CD4-positive, alpha-beta T cell (primary cell): ENCODE measurements around the gene PCDH8. TPM values are rescaled to one million over a fixed set of nuclear protein-coding genes. Genes with fewer than 3 reads are reported as not detected.
"Not testable (repeated sequence)": the region's sequence is repeated elsewhere in the genome, so short reads cannot be mapped to it uniquely, and the experiment has no call there.

Source experiments
- ATAC-seq: fragments of 200-7000 bp; cut with Tn5 transposase; one replicate; pipeline ENCODE4 v1.10.0; 2022; ENCODE audit warnings: mild to moderate bottlenecking; ENCODE audit not compliant: poor library complexity
- CTCF ChIA-PET: fragments of 350-600 bp; sonication (Branson Sonifier 250); formaldehyde crosslinking; loops from one replicate; lab custom pipeline; 2021; ENCODE audit warnings: antibody characterized with exemption, inconsistent platforms; lab: Charles Lee
- POLR2A ChIA-PET: fragments of 350-600 bp; sonication (Branson Sonifier 250); formaldehyde crosslinking; loops from one replicate; lab custom pipeline; 2021; ENCODE audit warnings: antibody characterized with exemption, inconsistent platforms; lab: Charles Lee
- DNase-seq, 14 experiments: peaks; one replicate each; pipeline ENCODE4 v3.0.0-alpha.2; 2013 to 2020; ENCODE audit warnings: mixed read lengths in 2 of 14
- H3K27ac ChIP-seq, 2 donors: one replicate each; pipeline versions ENCODE4 v1.5.1 to v1.7.0; 2013; ENCODE audit warnings: low read length in 2 of 2, low read depth in 1 of 2, mild to moderate bottlenecking in 1 of 2
- H3K27me3 ChIP-seq, 2 experiments: 1 replicate in 1 of 2; 2 replicates in 1 of 2; pipeline versions ENCODE4 v1.6.1 to v1.7.0; 2013; ENCODE audit warnings: low read length in 2 of 2, control low read depth in 1 of 2, mild to moderate bottlenecking in 1 of 2, moderate library complexity in 1 of 2; ENCODE audit not compliant: insufficient read depth in 2 of 2, control insufficient read depth in 1 of 2
- H3K36me3 ChIP-seq: one replicate; pipeline ENCODE4 v1.6.1; 2013; ENCODE audit warnings: low read length, control low read depth; ENCODE audit not compliant: insufficient read depth
- H3K4me1 ChIP-seq: one replicate; pipeline ENCODE4 v1.6.1; 2013; ENCODE audit warnings: low read length, control low read depth; ENCODE audit not compliant: insufficient read depth
- H3K4me3 ChIP-seq: one replicate; pipeline ENCODE4 v1.5.1; 2013; ENCODE audit warnings: mild to moderate bottlenecking, low read length, moderate library complexity
- H3K9me3 ChIP-seq, 2 experiments: 1 replicate in 1 of 2; 2 replicates in 1 of 2; pipeline versions ENCODE4 v1.6.1 to v1.7.0; 2013; ENCODE audit warnings: low read length in 2 of 2, mild to moderate bottlenecking in 2 of 2, control low read depth in 1 of 2, moderate library complexity in 1 of 2; ENCODE audit not compliant: control insufficient read depth in 1 of 2, insufficient read depth in 1 of 2
- H3K27ac Mint-ChIP-seq: one replicate; pipeline ENCODE4 v1.8.0; 2020; ENCODE audit warnings: mixed read lengths
- H3K27me3 Mint-ChIP-seq: one replicate; pipeline ENCODE4 v1.8.0; 2021; ENCODE audit warnings: mixed read lengths
- H3K36me3 Mint-ChIP-seq: one replicate; pipeline ENCODE4 v1.8.0; 2021; ENCODE audit warnings: low read depth, mixed read lengths
- H3K4me1 Mint-ChIP-seq: one replicate; pipeline ENCODE4 v1.8.0; 2021; ENCODE audit warnings: low read depth, mixed read lengths
- H3K4me3 Mint-ChIP-seq: one replicate; pipeline ENCODE4 v1.8.0; 2020; ENCODE audit warnings: mild to moderate bottlenecking, mixed read lengths
- H3K9me3 Mint-ChIP-seq: one replicate; pipeline ENCODE4 v1.8.0; 2020; ENCODE audit warnings: mixed read lengths
- intact Hi-C, 2 experiments: fragments of 100-400 bp; cut with DNase I in 1 of 2; cut with micrococcal nuclease in 1 of 2; formaldehyde crosslinking; loops; one replicate each; pipeline versions ENCODE4 v1.15.1 to v1.9.0; 2023 to 2025; cut with DNase I, micrococcal nuclease
- total RNA-seq, 174 experiments: library from RNA in 2 of 174; stranded (reverse) in 2 of 174; gene quantifications; one replicate each; pipeline ENCODE4 v1.2.3 and lab custom pipeline; 2021 to 2026
- TF ChIP-seq, protein P1 (sequence below): fragments of 200-600 bp; IDR thresholded peaks from one replicate; pipeline ENCODE4 v1.8.0; 2022; ENCODE audit warnings: antibody characterized with exemption, mild to moderate bottlenecking

Gene PCDH8
- total RNA-seq, 2 experiments from 2014 or later: not detected

DNA sequence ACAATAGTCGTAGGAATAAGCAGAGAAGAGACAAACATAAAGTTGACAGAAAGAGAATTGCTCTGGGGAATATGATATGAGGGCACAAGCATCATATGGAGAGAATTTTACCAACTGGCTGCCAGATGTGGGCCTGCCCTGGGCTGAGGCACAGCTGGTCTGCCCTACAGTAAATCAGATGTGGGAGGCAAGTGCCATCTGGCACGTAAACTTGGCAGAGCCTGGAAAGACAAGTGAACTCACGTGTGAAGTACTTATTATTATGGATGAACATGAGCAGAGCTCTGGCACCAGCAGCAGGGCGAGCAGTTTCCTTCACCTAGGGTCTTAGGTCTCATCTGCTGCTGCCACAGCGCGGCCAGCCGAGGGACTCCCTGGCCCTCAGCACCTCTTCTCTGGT, 20.6 kb downstream of the PCDH8 start:
- DNase-seq (no peak), ATAC-seq (no peak)
- no peak overlapping the region for H3K27ac ChIP-seq
- Mint-ChIP-seq H3K27ac (no peak overlapping the region), H3K9me3 (no peaks in the 10 kb centered on the region), H3K4me1 (no peaks in the 10 kb centered on the region), H3K4me3 (no peak overlapping the region), H3K27me3 (peaks cover 27% of the 10 kb centered on the region), H3K36me3 (no peaks in the 10 kb centered on the region)
- peaks cover 0 to 5% of the 10 kb centered on the region in 2 experiments for H3K9me3 ChIP-seq
- H3K27me3 ChIP-seq: no peaks in the 10 kb centered on the region
- H3K4me1 ChIP-seq: no peaks in the 10 kb centered on the region
- TF ChIP-seq, protein P1, sequence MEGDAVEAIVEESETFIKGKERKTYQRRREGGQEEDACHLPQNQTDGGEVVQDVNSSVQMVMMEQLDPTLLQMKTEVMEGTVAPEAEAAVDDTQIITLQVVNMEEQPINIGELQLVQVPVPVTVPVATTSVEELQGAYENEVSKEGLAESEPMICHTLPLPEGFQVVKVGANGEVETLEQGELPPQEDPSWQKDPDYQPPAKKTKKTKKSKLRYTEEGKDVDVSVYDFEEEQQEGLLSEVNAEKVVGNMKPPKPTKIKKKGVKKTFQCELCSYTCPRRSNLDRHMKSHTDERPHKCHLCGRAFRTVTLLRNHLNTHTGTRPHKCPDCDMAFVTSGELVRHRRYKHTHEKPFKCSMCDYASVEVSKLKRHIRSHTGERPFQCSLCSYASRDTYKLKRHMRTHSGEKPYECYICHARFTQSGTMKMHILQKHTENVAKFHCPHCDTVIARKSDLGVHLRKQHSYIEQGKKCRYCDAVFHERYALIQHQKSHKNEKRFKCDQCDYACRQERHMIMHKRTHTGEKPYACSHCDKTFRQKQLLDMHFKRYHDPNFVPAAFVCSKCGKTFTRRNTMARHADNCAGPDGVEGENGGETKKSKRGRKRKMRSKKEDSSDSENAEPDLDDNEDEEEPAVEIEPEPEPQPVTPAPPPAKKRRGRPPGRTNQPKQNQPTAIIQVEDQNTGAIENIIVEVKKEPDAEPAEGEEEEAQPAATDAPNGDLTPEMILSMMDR: no peak
- intact Hi-C loops: no loop called here
- ChIA-PET POLR2A (no interaction called here), CTCF (no interaction called here)
- no peaks in the 10 kb centered on the region for H3K36me3 ChIP-seq
- no peak overlapping the region for H3K4me3 ChIP-seq

DNA sequence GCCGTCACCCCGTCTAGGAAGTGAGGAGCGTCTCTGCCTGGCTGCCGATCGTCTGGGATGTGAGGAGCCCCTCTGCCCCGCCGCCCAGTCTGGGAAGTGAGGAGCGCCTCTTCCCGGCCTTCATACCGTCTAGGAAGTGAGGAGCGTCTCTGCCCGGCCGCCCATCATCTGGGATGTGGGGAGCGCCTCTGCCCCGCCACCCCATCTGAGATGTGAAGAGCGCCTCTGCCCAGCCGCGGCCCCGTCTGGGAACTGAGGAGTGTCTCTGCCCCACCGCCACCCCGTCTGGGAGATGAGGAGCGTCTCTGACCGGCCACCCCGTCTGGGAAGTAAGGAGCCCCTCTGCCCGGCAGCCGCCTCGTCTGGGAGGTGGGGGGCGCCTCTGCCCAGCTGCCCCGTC, 30.6 kb downstream of the PCDH8 start:
- H3K4me3 Mint-ChIP-seq, H3K36me3 ChIP-seq, H3K27ac ChIP-seq, H3K4me1 Mint-ChIP-seq, H3K27me3 ChIP-seq, H3K27ac Mint-ChIP-seq, H3K4me3 ChIP-seq, H3K4me1 ChIP-seq, POLR2A ChIA-PET, DNase-seq, H3K36me3 Mint-ChIP-seq, ATAC-seq, intact Hi-C loops, H3K9me3 Mint-ChIP-seq, CTCF ChIA-PET: not testable (repeated sequence)
- H3K27me3 Mint-ChIP-seq: peaks cover 14% of the 10 kb centered on the region
- H3K9me3 ChIP-seq: peaks cover 0 to 18% of the 10 kb centered on the region in 2 experiments

DNA sequence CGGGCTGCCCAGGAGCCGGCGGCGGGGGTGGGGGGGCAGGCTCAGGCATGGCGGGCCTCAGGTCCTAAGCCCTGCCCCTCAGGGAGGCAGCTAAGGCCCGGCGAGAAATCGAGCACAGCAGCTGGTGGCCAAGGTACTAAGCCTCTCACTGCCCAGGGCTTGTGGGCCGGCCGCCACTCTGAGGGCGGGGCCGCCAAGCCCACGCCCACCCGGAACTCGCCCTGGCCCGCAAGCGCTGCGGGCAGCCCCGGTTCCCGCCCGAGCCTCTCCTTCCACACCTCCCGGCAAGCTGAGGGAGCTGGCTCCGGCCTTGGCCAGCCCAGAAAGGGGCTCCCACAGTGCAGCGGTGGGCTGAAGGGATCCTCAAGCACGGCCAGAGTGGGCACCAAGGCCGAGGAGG, 33.1 kb downstream of the PCDH8 start:
- intact Hi-C loops: no loop called here
- Mint-ChIP-seq H3K9me3 (no peaks in the 10 kb centered on the region), H3K36me3 (no peaks in the 10 kb centered on the region), H3K27ac (no peak overlapping the region), H3K4me3 (no peak overlapping the region), H3K27me3 (peaks cover 5% of the 10 kb centered on the region), H3K4me1 (no peaks in the 10 kb centered on the region)
- Histone ChIP-seq H3K27me3 (no peaks in the 10 kb centered on the region), H3K4me3 (no peak overlapping the region), H3K9me3 (peaks cover 0 to 18% of the 10 kb centered on the region in 2 experiments), H3K27ac (no peak overlapping the region), H3K36me3 (no peaks in the 10 kb centered on the region), H3K4me1 (no peaks in the 10 kb centered on the region)
- DNase-seq (peak in 1 of 14 experiments; percentile 5), ATAC-seq (no peak)
- ChIA-PET POLR2A (no interaction called here), CTCF (no interaction called here)
- TF ChIP-seq, protein P1: no peak

DNA sequence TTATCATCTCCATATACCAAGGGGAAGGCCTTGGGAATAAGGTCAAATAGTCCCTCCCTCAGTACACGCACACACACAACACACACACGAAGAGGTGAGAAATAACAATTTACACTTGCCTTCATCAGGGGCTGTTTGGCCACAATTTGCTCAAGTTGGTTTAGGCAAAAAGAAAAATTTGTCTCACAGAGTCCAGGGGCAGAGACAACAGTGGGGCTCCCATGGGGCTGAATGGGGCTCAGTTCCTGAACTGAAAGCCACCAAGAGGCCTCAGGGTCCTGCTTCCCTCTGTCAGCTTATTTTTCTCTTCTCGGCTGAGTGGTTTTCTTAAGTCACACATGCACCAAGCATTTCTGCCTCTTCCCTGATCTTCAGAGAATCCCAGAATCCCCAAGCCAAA, 35.5 kb downstream of the PCDH8 start:
- H3K36me3 Mint-ChIP-seq: no peaks in the 10 kb centered on the region
- peaks cover 4% of the 10 kb centered on the region for H3K4me1 Mint-ChIP-seq

More for the DNA sequence above, 35.5 kb downstream of the PCDH8 start:
- no peak for ATAC-seq
- Mint-ChIP-seq H3K27ac (no peak overlapping the region), H3K4me3 (no peak overlapping the region), H3K27me3 (peaks cover 9% of the 10 kb centered on the region), H3K9me3 (no peaks in the 10 kb centered on the region)
- no peaks in the 10 kb centered on the region for H3K36me3 ChIP-seq
- no peak for DNase-seq
- no peak overlapping the region for H3K27ac ChIP-seq
- peaks cover 0 to 16% of the 10 kb centered on the region in 2 experiments for H3K9me3 ChIP-seq
- H3K4me3 ChIP-seq: no peak overlapping the region
- CTCF ChIA-PET: no interaction called here
- no peaks in the 10 kb centered on the region for H3K27me3 ChIP-seq
- POLR2A ChIA-PET: no interaction called here
- no peaks in the 10 kb centered on the region for H3K4me1 ChIP-seq
- TF ChIP-seq, protein P1: no peak
- intact Hi-C loops: no loop called here
